ENCODE data around the gene LHFPL3.

The LHFPL3 gene

DNA sequence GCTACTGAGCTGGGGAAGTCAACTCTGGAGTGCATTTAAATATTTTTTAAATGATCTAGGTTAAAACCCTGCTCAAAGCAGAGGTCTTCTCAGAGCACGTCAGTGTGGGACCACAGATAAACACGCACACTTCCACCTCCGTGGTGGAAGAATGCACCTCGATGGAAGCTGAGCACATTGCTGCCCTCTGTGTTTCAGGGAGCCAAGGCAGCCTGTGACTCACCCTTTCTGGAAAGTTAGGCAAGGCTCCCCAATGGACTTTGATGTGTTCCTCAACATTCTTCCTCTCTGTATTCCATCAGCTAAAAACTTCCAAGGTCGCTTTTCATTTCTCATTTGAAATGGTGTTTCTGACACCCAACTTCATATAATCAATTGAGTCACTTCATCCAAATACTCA is 514.8 kb downstream of the LHFPL3 start:
- DNase-seq (ENCODE audit: low read depth in 3 of 3) = no peak

- DNase-seq (ENCODE audit: low read depth in 3 of 3) = no peak
Measured at GRCh38 chr7:104845557-104845956, 517.2 kb downstream of the LHFPL3 start.

- no peak for DNase-seq (ENCODE audit: low read depth in 3 of 3)
Measured at GRCh38 chr7:104846731-104847130, 518.3 kb downstream of the LHFPL3 start.

DNA sequence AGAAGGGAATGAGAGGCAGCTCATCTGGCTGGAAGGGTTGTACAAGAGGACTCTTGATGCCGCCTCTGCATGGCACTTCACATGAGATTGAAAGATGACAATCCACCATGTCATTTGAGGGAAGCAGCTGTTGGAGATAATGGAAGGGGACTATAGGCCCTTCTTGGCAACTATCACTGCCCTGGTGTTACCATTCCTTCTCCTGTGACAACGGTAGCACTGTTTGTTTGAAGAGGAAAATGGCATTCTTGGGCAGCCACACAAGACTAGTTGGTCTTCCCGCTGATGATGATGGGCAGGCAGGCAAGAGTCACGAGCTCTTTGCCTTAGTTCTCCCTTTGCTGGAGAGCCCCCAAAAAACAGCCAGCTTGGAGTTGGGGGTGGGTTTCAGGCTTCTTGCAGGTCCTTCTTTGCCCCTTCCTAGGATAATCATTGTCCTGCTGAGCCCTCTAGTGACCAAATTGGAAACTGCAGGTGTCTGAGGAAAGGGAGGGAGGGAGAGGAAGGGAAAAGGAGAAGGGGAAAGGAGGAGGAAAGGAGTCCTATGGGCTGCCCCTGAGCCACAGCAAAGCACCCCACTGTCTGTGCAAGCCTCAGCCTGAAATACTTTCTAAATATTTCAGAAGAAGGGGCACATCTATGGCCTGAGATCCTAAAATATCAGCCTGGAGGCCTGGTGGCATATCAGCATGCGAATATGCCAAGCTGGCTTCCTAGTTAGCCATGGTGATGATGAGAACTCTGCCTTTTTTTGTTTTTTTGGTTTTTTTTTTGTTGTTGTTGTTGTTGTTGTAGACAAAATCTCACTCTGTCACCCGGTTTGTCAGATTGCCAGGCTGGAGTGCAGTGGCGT is 520.0 kb downstream of the LHFPL3 start:
- DNase-seq (ENCODE audit: low read depth in 3 of 3) = peak; percentile 11 to 17 (median 15)

- no peak for DNase-seq (ENCODE audit: low read depth in 3 of 3)
Measured at GRCh38 chr7:104850374-104850773, 522.0 kb downstream of the LHFPL3 start.

- DNase-seq (ENCODE audit: low read depth in 3 of 3) = no peak
Measured at GRCh38 chr7:104851268-104851667, 522.9 kb downstream of the LHFPL3 start.

DNA sequence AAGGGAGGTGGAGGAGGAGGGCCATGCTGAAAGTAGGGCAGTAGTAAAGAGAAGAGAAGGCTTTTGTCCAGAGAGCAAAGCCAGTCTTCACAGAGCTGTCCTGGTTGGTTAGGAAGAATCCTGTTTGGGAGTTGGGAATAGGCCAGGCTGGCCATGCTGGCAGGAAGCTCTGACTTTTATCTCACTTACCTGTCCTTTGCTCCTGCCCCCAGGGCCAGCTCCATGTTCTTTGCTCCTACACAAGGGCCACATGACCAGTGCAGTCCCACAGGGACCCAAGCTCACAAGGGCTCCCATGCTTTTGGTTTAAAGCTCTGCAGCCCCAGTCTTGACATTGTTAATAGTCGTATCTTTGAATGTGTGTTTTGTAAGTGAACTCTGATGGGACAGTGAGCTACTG is 524.0 kb downstream of the LHFPL3 start:
- DNase-seq (ENCODE audit: low read depth in 3 of 3) = no peak

DNA sequence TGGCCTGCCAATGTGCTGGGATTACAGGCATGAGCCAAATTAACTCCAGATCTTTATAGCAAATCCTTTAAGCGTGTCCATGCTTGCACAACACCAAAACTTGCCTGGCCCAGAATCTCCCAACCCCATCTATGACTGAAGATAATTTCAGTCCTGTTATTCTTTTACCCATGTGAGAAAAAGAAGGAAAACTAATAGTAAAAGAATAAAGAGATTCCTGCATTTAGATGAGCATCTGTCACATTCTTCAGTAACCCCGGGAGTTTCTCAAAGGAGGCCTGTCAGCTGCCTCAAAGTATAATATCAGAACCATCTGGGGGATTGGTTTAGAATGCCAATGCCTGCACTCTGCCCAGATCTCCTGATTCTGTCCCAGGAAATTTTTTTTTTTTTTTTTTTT is 527.5 kb downstream of the LHFPL3 start:
- no peak for DNase-seq (ENCODE audit: low read depth in 3 of 3)

- DNase-seq (ENCODE audit: low read depth in 3 of 3) = no peak
Measured at GRCh38 chr7:104857458-104858425, 529.3 kb downstream of the LHFPL3 start.

DNA sequence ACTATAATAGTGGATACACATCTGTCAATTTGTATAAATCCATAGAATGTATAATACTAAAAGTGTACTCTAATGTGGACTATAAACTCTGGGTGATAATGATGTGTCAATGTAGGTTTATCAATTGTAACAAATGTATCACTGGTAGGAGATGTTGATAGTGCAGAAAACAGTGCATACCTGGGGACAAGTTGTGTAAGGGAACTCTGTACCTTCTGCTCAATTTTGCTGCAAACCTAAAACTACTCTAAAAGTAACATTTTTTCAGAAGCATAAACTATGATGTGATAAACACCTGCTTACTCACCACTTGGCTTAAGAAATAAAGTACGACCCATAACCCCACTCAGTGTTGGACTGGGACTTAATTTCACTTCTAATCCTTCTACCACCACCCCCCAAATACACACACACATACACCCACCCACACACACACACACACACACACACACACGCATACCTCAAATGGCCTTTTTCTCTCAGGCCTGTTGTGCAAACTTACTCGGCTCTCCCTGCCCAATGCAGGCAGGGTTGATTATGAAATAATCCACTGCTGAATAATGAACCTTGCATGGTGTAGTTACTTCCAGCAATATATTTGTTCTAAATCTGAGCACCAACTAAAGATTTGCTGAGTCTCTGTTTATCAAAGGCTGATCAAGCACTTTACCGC is 531.5 kb downstream of the LHFPL3 start:
- DNase-seq (ENCODE audit: low read depth in 3 of 3) = no peak

GRCh38 chr7:104861729-104862390 is 533.5 kb downstream of the LHFPL3 start:
- no peak for DNase-seq (ENCODE audit: low read depth in 3 of 3)

GRCh38 chr7:104862719-104863118 is 534.3 kb downstream of the LHFPL3 start:
- no peak for DNase-seq (ENCODE audit: low read depth in 3 of 3)

- no peak for DNase-seq (ENCODE audit: low read depth in 3 of 3)
Measured at GRCh38 chr7:104873401-104873800, 545.0 kb downstream of the LHFPL3 start.

GRCh38 chr7:104878577-104878976 is 550.2 kb downstream of the LHFPL3 start:
- DNase-seq (ENCODE audit: low read depth in 3 of 3) = no peak

- no peak for DNase-seq (ENCODE audit: low read depth in 3 of 3)
Measured at GRCh38 chr7:104883248-104883717, 554.9 kb downstream of the LHFPL3 start.

DNA sequence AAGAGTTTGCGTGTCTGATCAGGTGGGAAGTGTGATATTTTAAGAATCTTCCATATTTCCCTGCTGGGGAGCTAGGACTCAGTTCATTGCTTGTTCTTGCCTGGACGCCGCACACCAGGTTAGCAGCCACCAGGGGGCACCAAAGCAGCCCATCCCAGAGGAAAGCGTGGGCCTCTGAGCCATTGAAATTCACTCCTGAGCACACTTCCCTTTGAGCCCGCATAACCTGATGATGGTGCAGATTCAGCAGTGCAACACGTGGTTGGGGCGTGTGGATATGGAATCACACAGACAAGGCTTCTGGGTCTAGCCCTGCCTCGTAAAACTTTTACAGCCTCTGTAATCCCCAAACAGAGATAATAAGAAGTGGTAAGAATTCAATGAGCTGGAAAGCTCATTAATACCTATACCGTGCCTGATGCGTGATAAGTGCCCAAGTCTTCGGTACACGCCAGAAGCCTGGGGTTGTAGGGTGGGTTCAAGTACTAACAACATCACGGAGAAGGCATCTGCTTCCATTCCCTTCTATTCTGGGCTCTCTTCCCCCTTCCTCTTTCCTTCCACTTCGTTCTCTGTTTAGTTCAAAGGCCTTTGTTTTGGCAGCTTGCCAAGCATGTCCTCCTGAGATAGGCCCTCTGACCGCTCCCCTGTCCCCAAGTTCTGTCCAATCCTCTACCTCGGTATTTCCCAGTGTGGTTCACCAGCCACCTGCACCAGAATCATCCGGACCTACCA is 555.5 kb downstream of the LHFPL3 start:
- peak; percentile 56 to 62 (median 62) for DNase-seq (ENCODE audit: low read depth in 3 of 3)

DNA sequence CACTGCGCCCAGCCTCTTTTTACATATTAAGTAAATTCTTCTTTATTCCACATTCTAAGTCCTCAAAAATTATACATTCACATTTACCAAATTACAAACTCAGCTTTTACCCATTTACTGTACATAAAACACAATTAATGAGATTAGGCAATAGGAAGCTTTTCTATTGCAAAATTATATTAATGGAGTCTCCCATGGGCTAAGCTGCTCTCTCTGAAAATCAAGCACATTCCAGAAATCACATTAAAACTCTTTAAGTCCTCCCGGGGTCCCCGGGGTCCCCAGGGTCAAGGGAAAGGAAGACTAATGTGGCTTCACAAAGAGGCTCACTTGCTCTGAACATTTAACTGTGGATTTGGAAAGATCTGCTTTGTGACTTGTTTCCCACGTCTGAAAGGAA is 558.2 kb downstream of the LHFPL3 start:
- DNase-seq (ENCODE audit: low read depth in 3 of 3) = no peak

DNA sequence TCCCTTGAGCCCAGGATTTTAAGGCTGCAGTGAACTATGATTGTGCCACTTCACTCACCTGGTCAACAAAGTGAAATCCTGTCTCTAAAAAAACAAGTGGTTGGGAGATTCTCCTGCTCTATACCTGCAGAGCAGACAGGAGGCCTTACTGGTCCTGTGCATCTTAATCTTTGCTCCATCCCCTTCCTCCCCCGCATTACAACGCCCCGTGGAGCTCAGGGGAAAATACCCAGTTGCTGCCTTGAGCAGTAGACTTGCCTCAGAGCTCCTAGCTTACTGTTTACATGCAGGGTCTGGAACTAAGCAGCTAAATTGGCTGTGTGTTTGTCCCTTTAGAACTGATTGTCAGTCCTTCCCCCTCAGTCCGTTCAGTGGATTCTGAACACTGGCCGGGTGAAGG is 561.8 kb downstream of the LHFPL3 start:
- no peak for DNase-seq (ENCODE audit: low read depth in 3 of 3)

- DNase-seq (ENCODE audit: low read depth in 3 of 3) = no peak
Measured at GRCh38 chr7:104891949-104892348, 563.5 kb downstream of the LHFPL3 start.

- no peak for DNase-seq (ENCODE audit: low read depth in 3 of 3)
Measured at GRCh38 chr7:104894314-104894713, 565.9 kb downstream of the LHFPL3 start.
